GM19240 (cell line): ENCODE results near the gene ANXA2.

Experiments
- DNase-seq: peaks from one replicate; pipeline ENCODE4 v3.0.0; 2011; ENCODE audit warnings: low spot score; ENCODE audit not compliant: insufficient read length

The ANXA2 gene

DNA sequence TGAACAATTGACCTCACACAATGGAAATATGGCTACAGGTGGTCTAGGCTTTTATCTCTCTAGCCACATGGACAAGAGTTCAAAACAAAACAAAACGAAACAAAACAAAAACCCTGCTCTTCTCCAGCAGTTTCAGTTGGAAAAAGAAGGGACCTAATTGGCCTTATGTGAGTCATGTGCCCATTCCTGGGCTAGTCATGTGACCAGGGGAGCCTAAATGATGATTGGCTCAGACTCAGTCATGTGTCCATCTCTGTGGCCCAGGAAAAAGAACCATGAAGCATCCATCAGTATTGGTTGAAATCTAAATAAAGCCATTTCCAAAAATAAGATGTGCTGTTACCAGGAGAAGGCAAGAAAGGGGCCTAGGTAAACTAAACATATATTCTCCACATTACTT, 96.8 kb downstream of the ANXA2 start:
- no peak for DNase-seq

DNA sequence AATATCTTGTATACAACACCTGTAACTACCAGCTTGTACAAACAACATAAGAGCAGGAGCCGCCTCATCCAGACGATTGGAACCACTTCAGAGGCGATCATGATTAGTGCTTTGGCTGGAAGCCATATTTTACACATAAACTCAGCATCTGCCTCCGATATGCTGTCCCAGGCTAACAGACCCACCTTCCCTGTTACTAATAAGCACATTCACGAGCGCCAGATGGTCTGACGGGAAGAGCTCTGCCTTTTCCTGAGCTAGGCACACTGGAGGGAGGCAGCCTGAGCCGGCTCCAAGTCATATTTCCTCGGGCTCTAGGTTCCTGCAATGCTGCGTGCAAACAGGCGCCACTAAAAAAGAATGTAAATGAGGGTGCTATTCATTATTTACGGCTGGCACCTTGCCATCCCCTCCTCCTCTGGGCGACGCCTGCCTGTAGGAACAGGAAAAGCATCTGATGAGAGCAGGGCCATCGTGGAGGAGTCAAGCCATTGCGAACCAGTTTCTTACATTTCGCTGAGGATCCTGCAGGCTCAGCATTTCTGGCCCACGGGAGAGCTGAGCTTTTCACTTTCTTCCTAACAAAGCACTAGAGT, 98.2 kb downstream of the ANXA2 start:
- DNase-seq = no peak
